Renal cortex interstitium (tissue), 11 donors: ENCODE results near the gene INTS1. TPM values are rescaled to one million over a fixed set of nuclear protein-coding genes. Genes with fewer than 3 reads are reported as not detected.

Experiments
- DNase-seq, 11 donors: peaks; one replicate each; pipeline ENCODE4 v3.0.0-alpha.2; 2013; ENCODE audit warnings: low read depth in 9 of 11, low spot score in 4 of 11; ENCODE audit errors: extremely low read depth in 1 of 11
- polyA plus RNA-seq, 3 donors: library from polyadenylated mRNA; unstranded; fragments of 120-200 nt; gene quantifications; one replicate each; pipeline ENCODE4 v1.2.1, GENCODE V29; 2013; ENCODE audit not compliant: insufficient read length in 3 of 3

The INTS1 gene
- polyA plus RNA-seq, 3 donors = 50.0 to 94.7 (median 87.9) TPM

GRCh38 chr7:1496531-1497292 is 7.5 kb downstream of the INTS1 start:
- DNase-seq = no peak

- DNase-seq = no peak
Measured at GRCh38 chr7:1495564-1496242, 8.5 kb downstream of the INTS1 start.

- DNase-seq = no peak
Measured at GRCh38 chr7:1494866-1495563, 9.2 kb downstream of the INTS1 start.

GRCh38 chr7:1494447-1494846 is 9.7 kb downstream of the INTS1 start:
- no peak for DNase-seq

GRCh38 chr7:1493571-1493970 is 10.6 kb downstream of the INTS1 start:
- no peak for DNase-seq

DNA sequence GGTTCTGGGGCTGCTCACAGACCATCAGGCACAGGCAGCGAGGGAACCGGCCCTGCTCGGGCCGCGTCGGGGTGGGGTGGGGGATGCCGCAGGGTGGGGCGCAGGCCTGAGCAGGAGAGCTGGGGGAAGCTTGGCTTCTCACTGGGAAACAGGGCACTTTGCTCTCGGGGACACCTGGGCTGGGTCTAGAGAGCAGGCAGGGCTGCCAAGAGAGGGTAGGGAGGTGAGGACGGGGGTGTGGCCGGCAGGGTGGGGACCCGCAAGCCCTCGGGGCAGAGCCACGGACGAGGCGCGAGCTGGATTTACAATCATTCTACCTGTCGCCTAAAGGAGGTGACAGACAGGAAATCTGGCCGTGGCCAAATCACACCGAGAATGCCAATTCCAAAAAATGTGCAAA is 11.1 kb downstream of the INTS1 start:
- no peak for DNase-seq

- no peak for DNase-seq
Measured at GRCh38 chr7:1492640-1493039, 11.5 kb downstream of the INTS1 start.

DNA sequence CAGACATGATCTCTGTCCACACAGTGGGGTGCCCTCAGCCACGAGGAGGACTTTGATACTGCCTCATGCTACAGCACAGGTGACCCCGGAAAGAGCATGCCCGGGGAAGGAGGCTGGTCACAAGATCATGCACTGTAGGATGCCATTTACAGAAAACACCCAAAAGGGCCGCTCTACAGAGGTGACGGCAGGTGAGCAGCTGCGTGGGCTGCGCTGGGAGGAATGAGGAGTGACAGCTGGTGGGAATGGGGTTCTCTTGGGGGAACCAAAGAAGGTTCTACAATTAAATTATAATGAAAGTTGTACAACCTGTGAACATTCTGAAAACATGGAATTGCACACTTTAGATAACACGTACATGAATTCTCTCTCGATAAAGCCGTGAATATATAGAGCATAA is 12.0 kb downstream of the INTS1 start:
- no peak for DNase-seq

GRCh38 chr7:1490837-1491236 is 13.4 kb downstream of the INTS1 start:
- no peak for DNase-seq

DNA sequence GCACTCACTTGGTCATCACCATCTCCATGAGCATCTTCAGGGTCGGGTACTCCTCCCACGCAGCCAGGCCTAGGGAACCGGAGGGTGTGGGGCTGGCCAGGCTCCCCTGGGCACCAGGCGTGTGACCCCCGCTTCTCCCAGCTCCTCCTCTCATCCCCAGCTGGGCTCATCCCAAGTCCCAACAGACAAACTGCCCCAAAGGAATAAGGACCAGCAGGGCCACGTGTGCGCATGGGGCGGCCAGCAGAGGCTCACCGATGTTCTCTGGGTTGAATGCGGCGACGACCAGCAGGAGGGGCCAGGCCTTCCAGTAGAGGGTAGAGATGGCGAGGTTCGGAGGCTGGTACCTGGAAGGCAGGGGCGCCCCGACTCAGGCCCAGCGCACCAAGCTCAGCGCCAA is 14.9 kb downstream of the INTS1 start:
- no peak for DNase-seq

- DNase-seq = no peak
Measured at GRCh38 chr7:1488016-1488415, 16.2 kb downstream of the INTS1 start.

DNA sequence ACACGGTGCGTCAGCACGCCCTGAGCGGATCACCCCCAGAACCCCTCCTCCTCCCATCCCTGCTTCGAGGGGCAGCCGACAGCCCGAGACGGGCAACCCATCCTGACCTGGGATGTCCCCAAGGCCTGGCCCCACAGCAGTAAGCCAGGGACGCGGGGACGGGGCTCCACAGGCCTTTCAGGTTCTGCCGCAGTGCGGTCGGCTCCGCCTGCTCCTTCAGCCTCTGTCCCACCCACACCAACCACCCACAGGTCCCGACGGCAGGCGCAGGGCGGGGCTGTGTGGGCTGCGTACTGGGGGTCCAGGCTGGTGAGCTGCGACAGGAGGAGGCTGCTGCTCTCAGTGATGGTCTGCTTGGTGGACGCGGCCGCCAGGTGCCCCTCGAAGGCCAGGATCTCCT is 16.7 kb downstream of the INTS1 start:
- DNase-seq = no peak

GRCh38 chr7:1486571-1486970 is 17.6 kb downstream of the INTS1 start:
- no peak for DNase-seq

- DNase-seq = no peak
Measured at GRCh38 chr7:1485156-1485555, 19.0 kb downstream of the INTS1 start.

GRCh38 chr7:1484569-1484968 is 19.6 kb downstream of the INTS1 start:
- DNase-seq = no peak

GRCh38 chr7:1483536-1484505 is 20.4 kb downstream of the INTS1 start:
- no peak for DNase-seq

DNA sequence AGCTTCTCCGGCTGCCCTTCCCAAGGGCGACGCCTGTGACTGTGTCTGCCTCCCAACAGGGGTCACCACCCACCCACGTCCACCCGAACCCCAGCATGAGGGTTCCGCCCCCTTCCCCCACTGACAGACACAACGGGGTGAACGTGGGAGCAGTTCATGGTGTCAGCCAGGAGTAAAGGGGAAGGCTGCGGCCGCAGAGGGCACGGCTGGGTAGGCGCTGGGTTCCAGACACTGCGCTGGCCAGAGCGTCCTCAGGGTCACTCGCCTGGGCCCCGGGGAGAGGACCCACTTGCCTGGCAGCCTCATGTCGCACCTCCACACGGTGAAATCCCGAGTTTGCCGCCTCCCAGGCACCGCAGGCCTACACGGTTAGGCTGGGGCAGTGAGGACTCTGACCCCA is 21.1 kb downstream of the INTS1 start:
- no peak for DNase-seq

- DNase-seq = no peak
Measured at GRCh38 chr7:1481300-1481699, 22.9 kb downstream of the INTS1 start.

GRCh38 chr7:1480670-1481069 is 23.5 kb downstream of the INTS1 start:
- DNase-seq = no peak
